Liver (tissue), 9 donors: Measurements from ENCODE around the gene C11orf87. TPM values are rescaled to one million over a fixed set of nuclear protein-coding genes. Genes with fewer than 3 reads are reported as not detected.

ENCODE experiments used
- DNase-seq: peaks from one replicate; pipeline ENCODE4 v3.0.0-alpha.2; 2017; ENCODE audit warnings: low spot score
- H3K27ac ChIP-seq, 2 donors: one replicate each; pipeline ENCODE4 v1.7.0; 2013; ENCODE audit warnings: inconsistent platforms in 2 of 2, low read length in 2 of 2, control low read depth in 1 of 2, low read depth in 1 of 2, mild to moderate bottlenecking in 1 of 2
- H3K27me3 ChIP-seq, 4 donors: one replicate each; pipeline versions ENCODE4 v1.6.1 to v1.7.0; 2013; ENCODE audit warnings: low read length in 3 of 4, inconsistent platforms in 1 of 4, mild to moderate bottlenecking in 1 of 4, moderate library complexity in 1 of 4; ENCODE audit not compliant: control insufficient read depth in 4 of 4, insufficient read depth in 4 of 4
- H3K36me3 ChIP-seq, 4 donors: one replicate each; pipeline versions ENCODE4 v1.6.1 to v1.7.0; 2013; ENCODE audit warnings: low read length in 3 of 4, mild to moderate bottlenecking in 3 of 4, low read depth in 1 of 4, moderate library complexity in 1 of 4; ENCODE audit not compliant: control insufficient read depth in 4 of 4, insufficient read depth in 3 of 4
- H3K4me1 ChIP-seq, 4 donors: one replicate each; pipeline versions ENCODE4 v1.6.1 to v1.7.0; 2013; ENCODE audit warnings: low read length in 3 of 4, mild to moderate bottlenecking in 3 of 4, moderate library complexity in 1 of 4; ENCODE audit not compliant: control insufficient read depth in 4 of 4, insufficient read depth in 4 of 4
- H3K4me3 ChIP-seq, 3 donors: one replicate each; pipeline versions ENCODE4 v1.6.1 to v1.7.0; 2013; ENCODE audit warnings: low read length in 3 of 3, control low read depth in 1 of 3, low read depth in 1 of 3, mild to moderate bottlenecking in 1 of 3
- H3K9ac ChIP-seq, 2 donors: one replicate each; pipeline ENCODE4 v1.7.0; 2013; ENCODE audit warnings: low read length in 2 of 2, mild to moderate bottlenecking in 2 of 2, moderate library complexity in 2 of 2, control low read depth in 1 of 2, low read depth in 1 of 2
- H3K9me3 ChIP-seq, 4 donors: one replicate each; pipeline versions ENCODE4 v1.6.1 to v1.7.0; 2013; ENCODE audit warnings: low read length in 3 of 4; ENCODE audit not compliant: control insufficient read depth in 4 of 4
- FOXA1 ChIP-seq: IDR thresholded peaks from 2 replicates; pipeline ENCODE4 v1.6.1; 2016; ENCODE audit warnings: antibody characterized with exemption
- GABPA ChIP-seq, 2 donors: IDR thresholded peaks in 1 of 2; conservative IDR thresholded peaks in 1 of 2; 2 replicates each; pipeline ENCODE4 v1.6.1; 2016; ENCODE audit warnings: antibody characterized with exemption in 2 of 2, mild to moderate bottlenecking in 1 of 2, moderate library complexity in 1 of 2
- HNF4A ChIP-seq, 2 donors: conservative IDR thresholded peaks; 2 replicates each; pipeline ENCODE4 v1.6.1; 2016; ENCODE audit warnings: antibody characterized with exemption in 2 of 2, mild to moderate bottlenecking in 2 of 2
- HNF4G ChIP-seq: IDR thresholded peaks from 2 replicates; pipeline ENCODE4 v1.6.1; 2016; ENCODE audit warnings: antibody characterized with exemption
- JUND ChIP-seq, 2 donors: IDR thresholded peaks; 2 replicates each; pipeline ENCODE4 v1.6.1; 2016; ENCODE audit warnings: antibody characterized with exemption in 2 of 2
- NR2F2 ChIP-seq: IDR thresholded peaks from 2 replicates; pipeline ENCODE4 v1.6.1; 2016; ENCODE audit warnings: antibody characterized with exemption
- RAD21 ChIP-seq, 2 donors: IDR thresholded peaks; 2 replicates each; pipeline ENCODE4 v1.6.1; 2016; ENCODE audit warnings: antibody characterized with exemption in 2 of 2, mild to moderate bottlenecking in 2 of 2
- SP1 ChIP-seq: IDR thresholded peaks from 2 replicates; pipeline ENCODE4 v1.6.1; 2018; ENCODE audit warnings: antibody characterized with exemption, mild to moderate bottlenecking
- TAF1 ChIP-seq: conservative IDR thresholded peaks from 2 replicates; pipeline ENCODE4 v1.6.1; 2016; ENCODE audit warnings: antibody characterized with exemption, mild to moderate bottlenecking
- YY1 ChIP-seq: IDR thresholded peaks from 2 replicates; pipeline ENCODE4 v1.6.1; 2016; ENCODE audit warnings: antibody characterized with exemption, mild to moderate bottlenecking
- WGBS: extraction: QIAGEN DNeasy Blood & Tissue Kit; methylation state at CpG from one replicate; pipeline ENCODE4 v1.1.7; 2013; 5-methylcytosine and 5-hydroxymethylcytosine counted together
- polyA plus RNA-seq, 2 donors: library from polyadenylated mRNA; stranded (reverse) in 1 of 2; unstranded in 1 of 2; fragments of 200-250 nt in 1 of 2; fragments of >200 nt in 1 of 2; fragmentation: Nextera tagmentation in 1 of 2; extraction: Ambion mirVana in 1 of 2; gene quantifications; one replicate each; pipeline versions ENCODE4 v1.2.1 to v1.2.3, GENCODE V29; 2013 to 2015
- total RNA-seq, 2 donors: library from RNA; depleted of rRNA; stranded (reverse); fragments of >200 nt; gene quantifications; one replicate each; pipeline ENCODE4 v1.2.3, GENCODE V29; 2014
- TF ChIP-seq, protein P1 (sequence below): IDR thresholded peaks from 2 replicates; pipeline ENCODE4 v1.6.1; 2016; ENCODE audit warnings: antibody characterized with exemption, mild to moderate bottlenecking
- TF ChIP-seq, protein P2 (sequence below): IDR thresholded peaks from 2 replicates; pipeline ENCODE4 v1.6.1; 2016; ENCODE audit warnings: antibody characterized with exemption
- TF ChIP-seq, protein P3 (sequence below): fragments of 150-350 bp; IDR thresholded peaks from 2 replicates; pipeline ENCODE4 v1.5.1; 2017; ENCODE audit warnings: improper control_type of control experiment, low read depth, low read length; ENCODE audit not compliant: missing input control
- donor health status: healthy.
- donor health status: healthy.
- donor health status: healthy.
- donor health status: healthy.
- donor health status: healthy.

Gene C11orf87
- total and polyA plus RNA-seq, 4 donors = not detected

DNA sequence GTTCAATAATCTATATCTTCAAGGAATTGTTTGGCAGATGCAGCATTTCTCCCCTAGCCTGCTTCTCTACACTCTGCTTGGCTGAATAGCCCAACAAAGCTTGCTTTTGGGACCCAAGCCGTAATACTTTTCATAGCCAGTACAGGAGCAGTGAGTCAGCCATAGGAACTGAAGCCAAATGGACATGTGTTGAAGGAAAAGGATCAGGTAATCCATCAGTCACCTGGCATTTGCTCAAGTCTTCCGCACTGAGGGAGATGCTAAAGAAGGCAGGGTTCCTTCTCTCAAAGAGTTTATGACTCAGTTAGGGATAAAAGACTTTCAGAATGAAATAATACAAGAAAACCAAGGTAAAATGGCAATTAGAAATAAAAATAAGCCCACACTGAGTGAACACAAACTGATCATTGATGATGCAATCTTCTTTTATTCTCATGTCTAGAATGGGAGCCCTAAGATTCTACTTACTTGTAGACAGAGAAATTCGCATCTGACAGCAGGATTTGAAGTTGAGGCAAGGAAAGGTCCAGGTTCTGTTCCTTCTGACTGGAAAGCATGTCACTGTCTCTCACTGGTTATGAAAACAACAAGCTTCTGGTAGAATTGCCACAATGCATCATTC is 13.2 kb downstream of the C11orf87 start:
- TF ChIP-seq GABPA (IDR thresholded peaks at IDR 0.05 in 1 of 2, conservative IDR thresholded peaks at IDR 0.05 in 1 of 2) = no peak
- TF ChIP-seq SP1 = no peak
- no peak for TF ChIP-seq NR2F2
- no peak for TF ChIP-seq HNF4A (conservative IDR thresholded peaks at IDR 0.05)
- no peak for TF ChIP-seq RAD21 (IDR thresholded peaks at IDR 0.05)
- no peak for TF ChIP-seq YY1
- TF ChIP-seq HNF4G = no peak
- TF ChIP-seq, protein P1, sequence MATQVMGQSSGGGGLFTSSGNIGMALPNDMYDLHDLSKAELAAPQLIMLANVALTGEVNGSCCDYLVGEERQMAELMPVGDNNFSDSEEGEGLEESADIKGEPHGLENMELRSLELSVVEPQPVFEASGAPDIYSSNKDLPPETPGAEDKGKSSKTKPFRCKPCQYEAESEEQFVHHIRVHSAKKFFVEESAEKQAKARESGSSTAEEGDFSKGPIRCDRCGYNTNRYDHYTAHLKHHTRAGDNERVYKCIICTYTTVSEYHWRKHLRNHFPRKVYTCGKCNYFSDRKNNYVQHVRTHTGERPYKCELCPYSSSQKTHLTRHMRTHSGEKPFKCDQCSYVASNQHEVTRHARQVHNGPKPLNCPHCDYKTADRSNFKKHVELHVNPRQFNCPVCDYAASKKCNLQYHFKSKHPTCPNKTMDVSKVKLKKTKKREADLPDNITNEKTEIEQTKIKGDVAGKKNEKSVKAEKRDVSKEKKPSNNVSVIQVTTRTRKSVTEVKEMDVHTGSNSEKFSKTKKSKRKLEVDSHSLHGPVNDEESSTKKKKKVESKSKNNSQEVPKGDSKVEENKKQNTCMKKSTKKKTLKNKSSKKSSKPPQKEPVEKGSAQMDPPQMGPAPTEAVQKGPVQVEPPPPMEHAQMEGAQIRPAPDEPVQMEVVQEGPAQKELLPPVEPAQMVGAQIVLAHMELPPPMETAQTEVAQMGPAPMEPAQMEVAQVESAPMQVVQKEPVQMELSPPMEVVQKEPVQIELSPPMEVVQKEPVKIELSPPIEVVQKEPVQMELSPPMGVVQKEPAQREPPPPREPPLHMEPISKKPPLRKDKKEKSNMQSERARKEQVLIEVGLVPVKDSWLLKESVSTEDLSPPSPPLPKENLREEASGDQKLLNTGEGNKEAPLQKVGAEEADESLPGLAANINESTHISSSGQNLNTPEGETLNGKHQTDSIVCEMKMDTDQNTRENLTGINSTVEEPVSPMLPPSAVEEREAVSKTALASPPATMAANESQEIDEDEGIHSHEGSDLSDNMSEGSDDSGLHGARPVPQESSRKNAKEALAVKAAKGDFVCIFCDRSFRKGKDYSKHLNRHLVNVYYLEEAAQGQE = no peak
- TF ChIP-seq, protein P2, sequence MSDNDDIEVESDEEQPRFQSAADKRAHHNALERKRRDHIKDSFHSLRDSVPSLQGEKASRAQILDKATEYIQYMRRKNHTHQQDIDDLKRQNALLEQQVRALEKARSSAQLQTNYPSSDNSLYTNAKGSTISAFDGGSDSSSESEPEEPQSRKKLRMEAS = no peak
- no peak for TF ChIP-seq FOXA1
- no peak for TF ChIP-seq TAF1
- no peaks in the 10 kb centered on the region for H3K9me3 ChIP-seq
- H3K27me3 ChIP-seq = no peaks in the 10 kb centered on the region
- no peaks in the 10 kb centered on the region for H3K36me3 ChIP-seq
- H3K27ac ChIP-seq = no peak overlapping the region
- H3K9ac ChIP-seq = no peak overlapping the region
- 65% methylated on average over 3 of the region's 3 CpGs for WGBS
- H3K4me1 ChIP-seq = no peaks in the 10 kb centered on the region
- DNase-seq = no peak
- H3K4me3 ChIP-seq = no peak overlapping the region

DNA sequence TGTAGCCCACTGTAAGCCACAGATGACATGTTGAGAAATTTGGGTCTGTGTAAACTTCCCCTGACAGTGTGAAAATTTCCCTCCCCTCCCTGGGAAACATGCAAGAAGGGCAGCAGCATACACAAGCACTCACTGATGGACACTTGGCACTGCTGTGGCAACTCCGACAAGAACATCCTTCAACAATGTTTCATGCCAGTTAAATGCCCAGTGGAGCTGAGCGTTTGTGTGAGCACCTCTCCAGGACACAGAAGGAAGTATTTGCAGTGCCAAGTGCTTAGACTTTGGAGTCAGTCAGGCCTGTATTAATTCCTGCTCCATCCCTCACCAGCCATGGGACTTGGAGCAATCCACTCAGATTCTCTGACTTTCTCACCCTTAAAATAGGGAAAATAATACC is 17.7 kb downstream of the C11orf87 start:
- Histone ChIP-seq H3K36me3 (no peaks in the 10 kb centered on the region), H3K4me1 (no peaks in the 10 kb centered on the region), H3K27ac (no peak overlapping the region), H3K27me3 (peaks cover 0 to 2% (median 0%) of the 10 kb centered on the region in 4 donors), H3K9ac (no peak overlapping the region), H3K4me3 (no peak overlapping the region), H3K9me3 (no peaks in the 10 kb centered on the region)
- TF ChIP-seq, protein P2 = no peak
- no peak for TF ChIP-seq JUND (IDR thresholded peaks at IDR 0.05)
- TF ChIP-seq SP1 = no peak
- no peak for TF ChIP-seq TAF1
- TF ChIP-seq, protein P3, sequence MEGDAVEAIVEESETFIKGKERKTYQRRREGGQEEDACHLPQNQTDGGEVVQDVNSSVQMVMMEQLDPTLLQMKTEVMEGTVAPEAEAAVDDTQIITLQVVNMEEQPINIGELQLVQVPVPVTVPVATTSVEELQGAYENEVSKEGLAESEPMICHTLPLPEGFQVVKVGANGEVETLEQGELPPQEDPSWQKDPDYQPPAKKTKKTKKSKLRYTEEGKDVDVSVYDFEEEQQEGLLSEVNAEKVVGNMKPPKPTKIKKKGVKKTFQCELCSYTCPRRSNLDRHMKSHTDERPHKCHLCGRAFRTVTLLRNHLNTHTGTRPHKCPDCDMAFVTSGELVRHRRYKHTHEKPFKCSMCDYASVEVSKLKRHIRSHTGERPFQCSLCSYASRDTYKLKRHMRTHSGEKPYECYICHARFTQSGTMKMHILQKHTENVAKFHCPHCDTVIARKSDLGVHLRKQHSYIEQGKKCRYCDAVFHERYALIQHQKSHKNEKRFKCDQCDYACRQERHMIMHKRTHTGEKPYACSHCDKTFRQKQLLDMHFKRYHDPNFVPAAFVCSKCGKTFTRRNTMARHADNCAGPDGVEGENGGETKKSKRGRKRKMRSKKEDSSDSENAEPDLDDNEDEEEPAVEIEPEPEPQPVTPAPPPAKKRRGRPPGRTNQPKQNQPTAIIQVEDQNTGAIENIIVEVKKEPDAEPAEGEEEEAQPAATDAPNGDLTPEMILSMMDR = no peak
- no peak for DNase-seq
- WGBS = 68% methylated on average over 2 of the region's 2 CpGs
